ENCODE measurements around the gene PDLIM5.
A peak's percentile ranks its signal among the peaks of the same experiment; 100 is the strongest.

PDLIM5 gene

GRCh38 chr4:94483895-94484294, 32.2 kb downstream of the PDLIM5 start:
- DNase-seq = no peak
- Mint-ChIP-seq H3K36me3 (ENCODE audit: low read depth) (no peaks in the 10 kb centered on the region), H3K4me3 (no peak overlapping the region), H3K9me3 (no peaks in the 10 kb centered on the region), H3K27me3 (no peaks in the 10 kb centered on the region), H3K27ac (no peak overlapping the region), H3K4me1 (ENCODE audit: low read depth) (peaks cover 10% of the 10 kb centered on the region)

GRCh38 chr4:94484818-94485217, 33.1 kb downstream of the PDLIM5 start:
- Mint-ChIP-seq H3K36me3 (ENCODE audit: low read depth) (no peaks in the 10 kb centered on the region), H3K9me3 (no peaks in the 10 kb centered on the region), H3K4me3 (no peak overlapping the region), H3K27me3 (no peaks in the 10 kb centered on the region), H3K27ac (no peak overlapping the region), H3K4me1 (ENCODE audit: low read depth) (peaks cover 8% of the 10 kb centered on the region)
- no peak for DNase-seq

GRCh38 chr4:94486372-94486801, 34.6 kb downstream of the PDLIM5 start:
- Mint-ChIP-seq H3K9me3 (no peaks in the 10 kb centered on the region), H3K36me3 (ENCODE audit: low read depth) (no peaks in the 10 kb centered on the region), H3K4me3 (no peak overlapping the region), H3K4me1 (ENCODE audit: low read depth) (peaks cover 8% of the 10 kb centered on the region), H3K27me3 (no peaks in the 10 kb centered on the region), H3K27ac (no peak overlapping the region)
- DNase-seq = no peak

- H3K9me3 Mint-ChIP-seq = no peaks in the 10 kb centered on the region
- H3K4me3 Mint-ChIP-seq = no peak overlapping the region
- H3K27ac Mint-ChIP-seq = no peak overlapping the region
- no peak for DNase-seq
- H3K27me3 Mint-ChIP-seq = no peaks in the 10 kb centered on the region
- no peaks in the 10 kb centered on the region for H3K36me3 Mint-ChIP-seq (ENCODE audit: low read depth)
- peaks cover 8% of the 10 kb centered on the region for H3K4me1 Mint-ChIP-seq (ENCODE audit: low read depth)
These were observed 36.9 kb downstream of the PDLIM5 start for GRCh38 chr4:94488670-94489069.

- Mint-ChIP-seq H3K9me3 (no peaks in the 10 kb centered on the region), H3K36me3 (ENCODE audit: low read depth) (no peaks in the 10 kb centered on the region), H3K4me3 (no peak overlapping the region), H3K27me3 (no peaks in the 10 kb centered on the region), H3K4me1 (ENCODE audit: low read depth) (peaks cover 8% of the 10 kb centered on the region), H3K27ac (no peak overlapping the region)
- no peak for DNase-seq
These were observed 37.4 kb downstream of the PDLIM5 start for GRCh38 chr4:94489098-94489497.

GRCh38 chr4:94490437-94490836, 38.7 kb downstream of the PDLIM5 start:
- H3K4me3 Mint-ChIP-seq = no peak overlapping the region
- no peaks in the 10 kb centered on the region for H3K27me3 Mint-ChIP-seq
- no peaks in the 10 kb centered on the region for H3K36me3 Mint-ChIP-seq (ENCODE audit: low read depth)

GRCh38 chr4:94491322-94491721, 39.6 kb downstream of the PDLIM5 start:
- Mint-ChIP-seq H3K27me3 (no peaks in the 10 kb centered on the region), H3K4me3 (no peak overlapping the region), H3K4me1 (ENCODE audit: low read depth) (no peaks in the 10 kb centered on the region), H3K9me3 (no peaks in the 10 kb centered on the region), H3K36me3 (ENCODE audit: low read depth) (no peaks in the 10 kb centered on the region), H3K27ac (no peak overlapping the region)
- DNase-seq = no peak

More at GRCh38 chr4:94490437-94490836, 38.7 kb downstream of the PDLIM5 start:
- DNase-seq = no peak
- no peaks in the 10 kb centered on the region for H3K4me1 Mint-ChIP-seq (ENCODE audit: low read depth)
- no peak overlapping the region for H3K27ac Mint-ChIP-seq
- H3K9me3 Mint-ChIP-seq = no peaks in the 10 kb centered on the region

GRCh38 chr4:94495408-94495807, 43.7 kb downstream of the PDLIM5 start:
- H3K9me3 Mint-ChIP-seq = no peaks in the 10 kb centered on the region
- peaks cover 8% of the 10 kb centered on the region for H3K4me1 Mint-ChIP-seq (ENCODE audit: low read depth)
- H3K27ac Mint-ChIP-seq = no peak overlapping the region
- no peak for DNase-seq
- H3K4me3 Mint-ChIP-seq = no peak overlapping the region
- H3K27me3 Mint-ChIP-seq = no peaks in the 10 kb centered on the region
- H3K36me3 Mint-ChIP-seq (ENCODE audit: low read depth) = no peaks in the 10 kb centered on the region

GRCh38 chr4:94497690-94498089, 45.9 kb downstream of the PDLIM5 start:
- Mint-ChIP-seq H3K4me3 (no peak overlapping the region), H3K4me1 (ENCODE audit: low read depth) (peaks cover 8% of the 10 kb centered on the region), H3K27ac (no peak overlapping the region), H3K27me3 (no peaks in the 10 kb centered on the region), H3K9me3 (no peaks in the 10 kb centered on the region), H3K36me3 (ENCODE audit: low read depth) (no peaks in the 10 kb centered on the region)
- no peak for DNase-seq

- no peaks in the 10 kb centered on the region for H3K36me3 Mint-ChIP-seq (ENCODE audit: low read depth)
- H3K27ac Mint-ChIP-seq = no peak overlapping the region
These were observed 46.8 kb downstream of the PDLIM5 start for GRCh38 chr4:94498502-94498901.

GRCh38 chr4:94500685-94501084, 48.9 kb downstream of the PDLIM5 start:
- no peak overlapping the region for H3K27ac Mint-ChIP-seq

More at GRCh38 chr4:94498502-94498901, 46.8 kb downstream of the PDLIM5 start:
- H3K4me3 Mint-ChIP-seq = no peak overlapping the region
- H3K9me3 Mint-ChIP-seq = no peaks in the 10 kb centered on the region
- no peak for DNase-seq
- H3K4me1 Mint-ChIP-seq (ENCODE audit: low read depth) = peaks cover 8% of the 10 kb centered on the region
- no peaks in the 10 kb centered on the region for H3K27me3 Mint-ChIP-seq

GRCh38 chr4:94504545-94504944, 52.8 kb downstream of the PDLIM5 start:
- no peak for DNase-seq
- Mint-ChIP-seq H3K27ac (no peak overlapping the region), H3K4me3 (no peak overlapping the region), H3K4me1 (ENCODE audit: low read depth) (peaks cover 14% of the 10 kb centered on the region), H3K27me3 (no peaks in the 10 kb centered on the region), H3K36me3 (ENCODE audit: low read depth) (no peaks in the 10 kb centered on the region), H3K9me3 (no peaks in the 10 kb centered on the region)

More at GRCh38 chr4:94500685-94501084, 48.9 kb downstream of the PDLIM5 start:
- DNase-seq = no peak
- Mint-ChIP-seq H3K27me3 (no peaks in the 10 kb centered on the region), H3K36me3 (ENCODE audit: low read depth) (no peaks in the 10 kb centered on the region), H3K9me3 (no peaks in the 10 kb centered on the region), H3K4me3 (no peak overlapping the region), H3K4me1 (ENCODE audit: low read depth) (peaks cover 8% of the 10 kb centered on the region)

- Mint-ChIP-seq H3K36me3 (ENCODE audit: low read depth) (peaks cover 2% of the 10 kb centered on the region), H3K9me3 (no peaks in the 10 kb centered on the region), H3K4me3 (no peak overlapping the region), H3K27me3 (no peaks in the 10 kb centered on the region), H3K4me1 (ENCODE audit: low read depth) (peaks cover 14% of the 10 kb centered on the region), H3K27ac (no peak overlapping the region)
- DNase-seq = no peak
These were observed 55.1 kb downstream of the PDLIM5 start for GRCh38 chr4:94506822-94507221.

GRCh38 chr4:94507281-94507680, 55.5 kb downstream of the PDLIM5 start:
- Mint-ChIP-seq H3K9me3 (no peaks in the 10 kb centered on the region), H3K27ac (no peak overlapping the region), H3K27me3 (no peaks in the 10 kb centered on the region), H3K4me1 (ENCODE audit: low read depth) (peaks cover 14% of the 10 kb centered on the region), H3K36me3 (ENCODE audit: low read depth) (peaks cover 2% of the 10 kb centered on the region), H3K4me3 (no peak overlapping the region)
- DNase-seq = no peak

- Mint-ChIP-seq H3K4me1 (ENCODE audit: low read depth) (peaks cover 14% of the 10 kb centered on the region), H3K27me3 (no peaks in the 10 kb centered on the region), H3K9me3 (no peaks in the 10 kb centered on the region), H3K27ac (peak overlapping the region; percentile 27), H3K36me3 (ENCODE audit: low read depth) (peaks cover 2% of the 10 kb centered on the region), H3K4me3 (no peak overlapping the region)
- DNase-seq = no peak
These were observed 56.0 kb downstream of the PDLIM5 start for GRCh38 chr4:94507708-94508107.

GRCh38 chr4:94508296-94508695, 56.6 kb downstream of the PDLIM5 start:
- DNase-seq = no peak
- Mint-ChIP-seq H3K27me3 (no peaks in the 10 kb centered on the region), H3K9me3 (no peaks in the 10 kb centered on the region), H3K27ac (peak overlapping the region; percentile 27), H3K36me3 (ENCODE audit: low read depth) (peaks cover 2% of the 10 kb centered on the region), H3K4me3 (no peak overlapping the region), H3K4me1 (ENCODE audit: low read depth) (peaks cover 14% of the 10 kb centered on the region)
